ENCODE data around the gene SRBD1.

The SRBD1 gene

GRCh38 chr2:45484965-45485364 lies 126.1 kb downstream of the SRBD1 start:
- H2AFZ ChIP-seq (ENCODE audit: low read length), result no peak overlapping the region
- no peaks in the 10 kb centered on the region for H3K36me3 ChIP-seq (replicated peaks; ENCODE audit: insufficient read depth, low read length)
- no peak overlapping the region for H3K9ac ChIP-seq (ENCODE audit: low read length)
- no peaks in the 10 kb centered on the region for H4K20me1 ChIP-seq (ENCODE audit: insufficient read depth, low read length)
- peaks cover 3% of the 10 kb centered on the region; the same call in 1 of the 2 replicates for H3F3A ChIP-seq (ENCODE audit: insufficient read depth, low read length)
- H3K4me3 ChIP-seq (ENCODE audit: low read length), result peak overlapping the region; percentile 0; the same call in 1 of the 2 replicates
- no peaks in the 10 kb centered on the region for H3K79me2 ChIP-seq (ENCODE audit: low read length)
- no peak for TF ChIP-seq EZH2phosphoT487 (IDR thresholded peaks at IDR 0.05; ENCODE audit: low read length)
- TF ChIP-seq EZH2 (optimal IDR thresholded peaks at IDR 0.05; ENCODE audit: low read depth, low read length), result no peak
- peak overlapping the region; percentile 44 for H3K4me2 ChIP-seq (ENCODE audit: low read depth, low read length)
- H3K27me3 ChIP-seq (replicated peaks; ENCODE audit: insufficient read depth, low read length), result no peaks in the 10 kb centered on the region
- peak; percentile 24 for DNase-seq
- no peaks in the 10 kb centered on the region for H3K9me3 ChIP-seq (replicated peaks; ENCODE audit: insufficient read depth, low read length)
- H3K9me2 ChIP-seq (replicated peaks; ENCODE audit: insufficient read depth, low read length), result no peaks in the 10 kb centered on the region
- no peak overlapping the region for H3K27ac ChIP-seq (ENCODE audit: low read length)
- H3K4me1 ChIP-seq (ENCODE audit: low read length), result peaks cover 16% of the 10 kb centered on the region

- Histone ChIP-seq H2AFZ (ENCODE audit: low read length) (no peak overlapping the region), H3K4me1 (ENCODE audit: low read length) (peaks cover 16% of the 10 kb centered on the region), H3K4me2 (ENCODE audit: low read depth, low read length) (no peak overlapping the region), H3K4me3 (ENCODE audit: low read length) (no peak overlapping the region), H3K79me2 (ENCODE audit: low read length) (no peaks in the 10 kb centered on the region), H3K27ac (ENCODE audit: low read length) (no peak overlapping the region), H3K9ac (ENCODE audit: low read length) (no peak overlapping the region), H3K36me3 (replicated peaks; ENCODE audit: insufficient read depth, low read length) (no peaks in the 10 kb centered on the region), H3K27me3 (replicated peaks; ENCODE audit: insufficient read depth, low read length) (no peaks in the 10 kb centered on the region), H4K20me1 (ENCODE audit: insufficient read depth, low read length) (no peaks in the 10 kb centered on the region), H3K9me2 (replicated peaks; ENCODE audit: insufficient read depth, low read length) (no peaks in the 10 kb centered on the region), H3K9me3 (replicated peaks; ENCODE audit: insufficient read depth, low read length) (no peaks in the 10 kb centered on the region), H3F3A (ENCODE audit: insufficient read depth, low read length) (peaks cover 3% of the 10 kb centered on the region; the same call in 1 of the 2 replicates)
- TF ChIP-seq EZH2phosphoT487 (IDR thresholded peaks at IDR 0.05; ENCODE audit: low read length) (no peak), CTCF (IDR thresholded peaks at IDR 0.05; ENCODE audit: low read length) (peak; percentile 26; the same call in 1 of the 2 replicates)
- no peak for DNase-seq
Measured at GRCh38 chr2:45483997-45484396, 127.1 kb downstream of the SRBD1 start.

- Histone ChIP-seq H3K9me2 (replicated peaks; ENCODE audit: insufficient read depth, low read length) (no peaks in the 10 kb centered on the region), H4K20me1 (ENCODE audit: insufficient read depth, low read length) (no peaks in the 10 kb centered on the region), H3K27me3 (replicated peaks; ENCODE audit: insufficient read depth, low read length) (no peaks in the 10 kb centered on the region), H2AFZ (ENCODE audit: low read length) (no peak overlapping the region), H3K36me3 (replicated peaks; ENCODE audit: insufficient read depth, low read length) (no peaks in the 10 kb centered on the region), H3F3A (ENCODE audit: insufficient read depth, low read length) (no peaks in the 10 kb centered on the region), H3K9ac (ENCODE audit: low read length) (no peak overlapping the region), H3K79me2 (ENCODE audit: low read length) (no peaks in the 10 kb centered on the region), H3K4me3 (ENCODE audit: low read length) (no peak overlapping the region), H3K4me2 (ENCODE audit: low read depth, low read length) (no peak overlapping the region), H3K27ac (ENCODE audit: low read length) (no peak overlapping the region), H3K4me1 (ENCODE audit: low read length) (no peaks in the 10 kb centered on the region), H3K9me3 (replicated peaks; ENCODE audit: insufficient read depth, low read length) (no peaks in the 10 kb centered on the region)
- no peak for DNase-seq
- TF ChIP-seq CTCF (IDR thresholded peaks at IDR 0.05; ENCODE audit: low read length) (no peak), EZH2phosphoT487 (IDR thresholded peaks at IDR 0.05; ENCODE audit: low read length) (no peak)
Measured at GRCh38 chr2:45477546-45477945, 133.5 kb downstream of the SRBD1 start.

GRCh38 chr2:45470531-45470930 lies 140.5 kb downstream of the SRBD1 start:
- H3K9me3 ChIP-seq (replicated peaks; ENCODE audit: insufficient read depth, low read length), result no peaks in the 10 kb centered on the region
- H3K36me3 ChIP-seq (replicated peaks; ENCODE audit: insufficient read depth, low read length), result no peaks in the 10 kb centered on the region
- no peak overlapping the region for H2AFZ ChIP-seq (ENCODE audit: low read length)
- peak overlapping the region; percentile 82; the same call in 1 of the 2 replicates for H3K4me2 ChIP-seq (ENCODE audit: low read depth, low read length)
- H3K79me2 ChIP-seq (ENCODE audit: low read length), result no peaks in the 10 kb centered on the region
- H3K27me3 ChIP-seq (replicated peaks; ENCODE audit: insufficient read depth, low read length), result no peaks in the 10 kb centered on the region
- no peaks in the 10 kb centered on the region for H4K20me1 ChIP-seq (ENCODE audit: insufficient read depth, low read length)
- H3K9me2 ChIP-seq (replicated peaks; ENCODE audit: insufficient read depth, low read length), result no peaks in the 10 kb centered on the region
- H3K4me1 ChIP-seq (ENCODE audit: low read length), result peaks cover 39% of the 10 kb centered on the region
- H3K4me3 ChIP-seq (ENCODE audit: low read length), result no peak overlapping the region
- peaks cover 12% of the 10 kb centered on the region for H3F3A ChIP-seq (ENCODE audit: insufficient read depth, low read length)
- H3K27ac ChIP-seq (ENCODE audit: low read length), result 0 out of 2 replicates have a peak overlapping the region, but pooled peaks have one; percentile 78
- DNase-seq, result no peak
- no peak overlapping the region for H3K9ac ChIP-seq (ENCODE audit: low read length)
- TF ChIP-seq EZH2phosphoT487 (IDR thresholded peaks at IDR 0.05; ENCODE audit: low read length), result no peak
- TF ChIP-seq EZH2 (optimal IDR thresholded peaks at IDR 0.05; ENCODE audit: low read depth, low read length), result no peak
- TF ChIP-seq CTCF (IDR thresholded peaks at IDR 0.05; ENCODE audit: low read length), result no peak

Measured in MM.1S (cell line).